HG02571 (cell line): Measurements from ENCODE around the gene CTNNA3.

Experiments
- ATAC-seq: cut with Tn5 transposase; IDR thresholded peaks from one replicate; pipeline ENCODE4 v1.9.1; 2021; ENCODE audit warnings: mild to moderate bottlenecking, moderate library complexity; ENCODE audit not compliant: unreplicated experiment

CTNNA3 gene

DNA sequence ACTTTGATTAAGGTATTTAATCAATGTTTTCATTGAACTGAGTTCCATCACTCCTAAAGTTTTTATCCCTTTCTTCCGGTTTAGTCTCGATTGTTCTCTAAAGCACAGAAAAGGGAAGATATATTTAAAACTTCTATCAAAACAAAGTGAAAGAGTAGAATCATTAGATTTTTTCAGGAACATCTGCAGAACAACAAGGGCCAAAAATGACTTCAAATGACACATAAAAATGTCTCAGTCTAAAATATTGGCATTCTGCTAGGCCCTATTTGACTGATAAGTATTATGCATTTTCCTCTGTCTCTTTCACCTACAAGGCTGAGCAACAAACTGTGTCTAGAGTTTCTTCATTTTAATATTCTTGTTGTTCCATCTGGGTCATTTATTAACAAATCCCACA, 1669.7 kb downstream of the CTNNA3 start:
- no peak for ATAC-seq

DNA sequence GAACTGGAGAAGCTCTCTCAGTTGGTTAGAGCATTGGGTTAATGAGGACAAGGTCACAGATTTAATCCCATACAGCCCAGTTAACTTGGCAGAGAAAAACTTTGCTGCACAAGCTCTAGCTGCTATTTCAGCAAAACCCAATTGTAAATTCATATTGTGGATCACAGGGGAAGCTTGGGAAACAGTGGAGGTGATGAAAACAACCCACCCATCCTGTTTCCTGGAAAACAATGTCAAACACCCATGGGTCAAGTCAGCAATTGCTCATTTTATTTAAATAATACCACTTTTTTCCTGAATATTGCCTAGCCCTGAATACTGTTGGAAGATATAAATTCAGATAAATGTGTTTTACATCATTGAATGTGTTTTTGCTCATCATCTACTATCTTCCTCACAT, 1670.8 kb downstream of the CTNNA3 start:
- no peak for ATAC-seq

DNA sequence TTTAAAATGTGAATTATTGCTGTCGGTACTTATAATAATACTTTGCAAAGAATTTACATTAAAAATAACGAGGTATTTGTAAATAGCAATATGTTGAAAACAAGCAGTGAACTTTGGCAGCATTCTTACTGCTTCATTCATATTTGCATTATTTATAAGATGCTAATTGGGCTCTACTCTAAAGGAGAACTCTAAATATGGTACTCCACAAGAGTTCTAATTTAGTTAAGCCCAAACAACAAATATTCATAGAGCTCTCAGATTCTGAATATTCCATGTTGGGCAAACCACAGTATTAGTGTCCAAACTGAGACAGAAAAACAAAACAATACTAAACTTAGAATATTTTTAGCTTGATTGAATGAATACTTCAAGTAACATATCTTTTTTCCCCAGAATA, 1674.6 kb downstream of the CTNNA3 start:
- no peak for ATAC-seq

DNA sequence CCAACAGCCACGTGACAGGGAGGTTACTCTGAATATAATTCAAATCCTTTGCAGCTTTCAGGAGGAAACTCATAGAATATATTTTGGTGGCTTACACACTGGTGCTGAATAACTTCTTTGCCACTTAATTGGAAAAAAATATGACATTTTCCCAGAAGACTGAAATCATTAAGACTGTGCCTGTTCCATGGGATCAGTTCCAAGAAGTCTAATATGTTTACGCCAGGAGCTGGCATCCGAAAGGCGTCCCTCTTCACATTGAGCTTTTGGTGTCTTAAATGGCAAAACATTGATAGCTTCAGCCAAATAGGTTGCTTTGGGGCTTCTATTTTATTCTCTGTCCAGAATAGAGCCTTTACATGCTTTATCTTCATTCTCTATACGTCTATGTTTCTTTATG, 1687.8 kb downstream of the CTNNA3 start:
- ATAC-seq: no peak

DNA sequence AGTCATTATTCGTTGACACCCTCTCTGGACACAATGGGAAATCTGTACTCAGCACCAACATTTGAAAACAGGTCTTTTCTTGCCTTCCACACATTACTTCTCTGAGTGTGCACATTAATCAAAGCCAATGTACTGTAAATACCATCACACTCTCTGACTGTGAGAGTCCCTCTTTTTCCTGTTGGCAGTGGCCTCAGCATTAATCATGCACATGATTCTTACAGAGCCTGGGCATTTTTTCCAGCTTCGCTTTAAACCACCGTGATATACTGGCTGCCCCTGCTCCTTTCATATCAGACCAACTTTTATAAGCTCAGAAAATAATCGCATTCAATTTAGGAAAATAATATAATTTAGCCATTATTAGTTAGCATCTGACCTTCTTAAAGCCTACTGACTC, 1689.6 kb downstream of the CTNNA3 start:
- ATAC-seq: no peak

DNA sequence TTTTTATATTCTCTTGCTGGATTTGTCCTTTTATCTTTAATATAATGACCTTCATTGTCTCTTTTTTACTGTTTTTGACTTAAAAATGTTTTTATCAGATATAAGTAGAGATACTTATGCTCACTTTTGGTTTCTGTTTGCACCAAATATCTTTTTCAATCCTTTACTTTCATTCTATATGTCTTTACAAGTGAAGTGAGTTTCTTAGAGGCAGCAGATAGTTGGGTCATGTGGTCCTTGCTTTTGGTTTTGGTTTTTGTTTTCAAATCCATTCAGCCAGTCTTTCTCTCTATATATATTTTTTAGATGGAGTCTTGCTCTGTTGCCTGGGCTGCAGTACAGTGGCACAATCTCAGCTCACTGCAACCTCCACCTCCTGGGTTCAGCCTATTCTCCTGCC, 1702.5 kb downstream of the CTNNA3 start:
- no peak for ATAC-seq

DNA sequence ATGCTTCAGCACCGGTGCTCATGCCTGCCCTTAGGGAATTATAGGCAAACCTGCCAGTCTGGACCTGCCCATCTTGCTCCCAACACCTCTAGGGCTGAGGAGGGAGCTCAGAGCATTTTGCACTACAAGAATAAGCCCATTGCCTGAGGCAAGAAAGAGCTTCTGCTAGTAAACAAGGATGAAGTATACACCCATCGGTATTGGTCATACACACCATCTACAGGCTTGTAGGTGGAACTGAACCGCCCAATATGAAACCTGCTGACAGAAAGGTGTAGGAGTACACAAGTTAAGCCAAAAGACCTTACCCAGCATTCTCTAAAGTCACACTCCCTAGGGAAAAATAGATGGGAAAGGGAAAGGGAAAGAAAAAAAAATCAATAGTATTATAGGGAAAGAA, 1727.1 kb downstream of the CTNNA3 start:
- ATAC-seq: no peak

DNA sequence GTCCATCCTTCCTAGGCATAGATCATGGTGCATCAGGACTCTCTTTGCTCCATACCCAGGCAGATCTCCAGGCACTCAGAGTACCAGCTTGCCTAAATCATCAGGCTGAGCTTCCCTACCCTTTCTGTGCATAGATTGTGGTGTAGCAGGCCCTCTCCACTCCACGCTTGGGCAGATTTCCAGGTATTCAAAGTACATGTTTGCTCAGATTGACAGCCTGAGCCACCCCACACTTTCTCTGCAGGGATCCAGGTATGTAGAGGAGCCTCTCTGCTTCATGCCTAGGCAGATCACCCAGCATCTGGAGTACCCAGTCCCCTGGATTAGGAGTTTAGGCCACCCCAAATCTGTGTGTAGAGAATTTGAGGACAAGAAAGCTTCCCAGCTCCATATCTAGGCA, 1727.6 kb downstream of the CTNNA3 start:
- no peak for ATAC-seq

DNA sequence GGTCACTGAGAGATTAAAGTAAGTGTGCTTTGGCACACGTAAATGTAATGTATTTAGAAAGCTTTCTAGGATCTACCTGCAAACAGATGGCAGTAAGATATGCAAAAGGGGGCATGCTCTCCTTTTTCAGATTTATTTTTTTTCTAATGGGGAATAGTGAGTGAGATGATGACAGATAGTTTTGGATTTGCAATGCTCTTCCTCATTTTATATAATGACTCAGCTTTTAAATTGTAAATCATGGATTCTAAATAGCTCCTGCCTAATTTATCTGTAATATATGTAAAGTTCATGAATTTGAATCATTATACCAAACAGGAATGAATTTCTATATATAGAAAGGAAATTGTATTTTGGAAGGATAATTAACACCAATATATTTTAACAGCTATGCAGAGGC, 1731.8 kb downstream of the CTNNA3 start:
- ATAC-seq: no peak

DNA sequence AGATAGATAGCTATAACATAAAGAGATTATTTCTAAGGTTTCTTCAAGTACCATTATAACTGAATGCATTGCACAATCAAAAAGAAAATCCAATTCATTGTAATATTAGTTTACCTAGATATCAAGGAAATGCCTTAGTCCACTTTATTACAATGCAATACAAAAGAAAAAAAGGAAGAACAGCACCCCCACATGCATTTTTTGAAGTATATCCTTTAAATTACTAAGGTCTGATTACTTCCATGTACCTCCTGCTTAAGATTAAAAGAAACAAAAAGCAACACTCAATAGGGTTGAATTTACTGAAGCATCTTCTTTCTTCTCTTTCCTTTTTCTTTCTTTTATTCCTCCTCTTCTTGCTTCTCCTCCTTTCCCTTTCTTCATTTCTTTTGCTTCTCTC, 1743.9 kb downstream of the CTNNA3 start:
- ATAC-seq: no peak

DNA sequence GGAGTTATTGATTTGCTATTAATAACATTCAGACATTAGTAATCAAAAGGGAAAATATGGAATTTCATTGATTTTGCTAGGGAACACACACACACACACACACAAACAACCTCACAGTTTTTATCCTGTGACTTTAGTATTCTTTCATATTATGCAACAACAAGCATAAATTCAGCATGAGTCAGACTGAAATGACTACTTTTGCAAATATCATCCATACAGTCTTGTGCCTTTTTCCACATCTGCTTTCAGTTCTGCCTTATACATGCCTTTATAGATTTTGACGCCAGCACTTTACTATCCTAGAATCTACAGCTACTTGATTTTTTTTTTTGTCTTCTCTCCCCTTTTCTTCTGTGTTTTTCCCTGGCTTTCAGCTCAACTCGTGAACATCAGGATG, 1745.9 kb downstream of the CTNNA3 start:
- ATAC-seq: no peak

DNA sequence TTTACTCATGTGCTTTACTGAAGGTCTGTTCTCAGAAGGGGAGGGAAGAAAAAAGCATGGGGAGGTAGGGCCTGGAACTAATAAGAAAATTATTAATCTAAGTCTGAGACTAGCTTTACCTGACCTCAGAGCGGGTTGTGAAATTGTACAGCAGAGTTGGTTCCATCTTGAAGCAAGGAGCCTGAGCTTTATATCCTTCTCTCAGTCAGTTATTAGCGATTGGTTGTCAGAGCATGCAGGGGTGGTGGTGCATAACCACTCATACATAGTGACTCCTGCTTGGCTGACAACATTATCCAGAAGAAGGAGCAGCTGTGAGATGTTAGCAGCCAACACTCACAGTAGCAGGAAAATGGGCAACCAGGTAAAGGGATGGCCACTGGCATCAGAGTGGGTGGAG, 1746.5 kb downstream of the CTNNA3 start:
- ATAC-seq: no peak

DNA sequence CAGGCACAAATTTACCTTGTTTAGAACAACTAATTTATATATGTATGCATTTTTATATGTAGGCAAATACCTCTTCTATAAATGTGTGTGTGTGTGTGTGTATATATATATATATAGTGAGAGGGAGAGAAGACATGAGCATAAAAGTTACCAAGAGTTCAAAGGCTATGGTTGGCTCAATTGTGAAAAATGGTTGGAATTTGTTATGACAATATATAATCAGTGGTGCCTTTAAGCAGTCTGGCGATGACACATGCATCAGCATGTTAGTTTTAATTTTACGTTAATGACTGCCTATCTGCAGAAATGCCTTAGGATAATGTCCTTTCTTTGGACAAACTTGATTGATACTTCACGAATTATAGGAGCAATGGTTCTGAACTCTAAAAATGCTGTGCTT, 1750.9 kb downstream of the CTNNA3 start:
- no peak for ATAC-seq

DNA sequence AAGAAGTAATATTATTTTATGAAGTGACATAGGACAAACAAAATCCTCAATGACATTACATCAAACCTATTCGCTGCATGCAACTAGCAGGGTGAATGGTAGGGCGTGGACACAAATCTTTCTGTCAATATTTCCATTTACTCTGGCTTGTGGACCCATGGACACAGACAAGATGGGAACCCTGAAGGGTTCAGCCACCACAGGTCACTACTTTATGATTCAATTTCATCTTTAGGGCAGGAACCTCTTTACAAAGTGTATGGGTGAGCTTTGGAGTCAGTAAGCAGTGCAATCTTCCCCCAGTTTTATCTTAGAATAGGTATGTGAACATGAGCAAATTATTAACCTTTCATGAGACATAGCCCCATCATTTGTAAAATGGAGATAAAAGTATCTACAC, 1752.5 kb downstream of the CTNNA3 start:
- ATAC-seq: no peak

DNA sequence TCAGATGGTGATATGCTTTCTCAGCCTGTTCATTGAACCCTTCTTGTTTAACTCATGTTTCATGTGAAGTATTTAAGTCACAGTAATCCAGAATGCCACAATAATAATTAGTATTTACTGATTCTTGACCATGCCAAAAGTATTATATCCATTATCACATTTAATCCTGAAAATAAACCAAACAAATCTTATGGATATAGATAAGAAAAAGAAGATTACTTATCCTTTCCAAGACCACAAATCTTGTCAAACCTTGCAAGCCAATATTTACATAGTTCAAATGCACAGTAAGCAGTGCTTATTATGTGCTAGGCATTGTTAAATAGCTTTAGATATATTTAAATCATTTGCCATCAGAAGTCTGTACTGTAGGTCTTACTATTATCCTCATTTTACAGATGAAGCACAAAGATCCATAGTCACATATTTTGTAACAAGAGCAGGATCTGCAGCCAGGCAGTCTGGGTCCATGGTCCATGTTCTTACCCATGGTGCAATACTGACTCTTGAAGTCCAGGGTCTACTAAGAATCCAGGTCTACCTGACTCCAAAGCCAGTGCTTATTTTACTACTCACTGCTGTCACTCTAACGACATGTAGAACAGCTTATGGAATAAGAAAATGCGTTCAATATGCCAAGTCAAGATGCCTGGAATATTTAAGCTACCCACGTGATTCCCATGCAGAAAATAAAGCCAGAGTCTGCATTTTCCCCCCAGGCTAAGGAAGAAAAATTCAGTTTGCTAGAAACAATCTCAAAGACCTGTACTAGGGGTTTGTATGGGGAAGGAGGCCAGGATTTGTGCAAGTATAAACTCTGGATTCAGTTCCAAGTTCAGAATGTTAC, 1755.0 kb downstream of the CTNNA3 start:
- no peak for ATAC-seq

DNA sequence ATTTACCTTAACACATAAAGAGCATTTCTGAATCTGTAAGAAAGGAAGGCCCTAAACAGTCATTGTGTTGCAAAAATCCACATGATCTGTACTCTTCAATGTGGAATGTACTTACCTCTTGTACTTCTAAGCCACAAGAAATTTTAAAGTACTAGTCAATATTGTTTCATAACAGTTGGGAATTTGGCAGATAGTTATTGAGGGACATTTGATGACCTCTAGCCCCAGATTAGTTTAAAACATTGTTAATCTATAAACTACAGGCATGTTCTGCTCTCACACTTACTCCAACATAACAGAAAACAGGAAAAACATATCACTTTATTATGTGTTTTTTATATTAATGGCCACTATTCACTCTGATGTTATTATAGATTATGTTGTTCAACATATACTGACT, 1755.9 kb downstream of the CTNNA3 start:
- ATAC-seq: no peak

DNA sequence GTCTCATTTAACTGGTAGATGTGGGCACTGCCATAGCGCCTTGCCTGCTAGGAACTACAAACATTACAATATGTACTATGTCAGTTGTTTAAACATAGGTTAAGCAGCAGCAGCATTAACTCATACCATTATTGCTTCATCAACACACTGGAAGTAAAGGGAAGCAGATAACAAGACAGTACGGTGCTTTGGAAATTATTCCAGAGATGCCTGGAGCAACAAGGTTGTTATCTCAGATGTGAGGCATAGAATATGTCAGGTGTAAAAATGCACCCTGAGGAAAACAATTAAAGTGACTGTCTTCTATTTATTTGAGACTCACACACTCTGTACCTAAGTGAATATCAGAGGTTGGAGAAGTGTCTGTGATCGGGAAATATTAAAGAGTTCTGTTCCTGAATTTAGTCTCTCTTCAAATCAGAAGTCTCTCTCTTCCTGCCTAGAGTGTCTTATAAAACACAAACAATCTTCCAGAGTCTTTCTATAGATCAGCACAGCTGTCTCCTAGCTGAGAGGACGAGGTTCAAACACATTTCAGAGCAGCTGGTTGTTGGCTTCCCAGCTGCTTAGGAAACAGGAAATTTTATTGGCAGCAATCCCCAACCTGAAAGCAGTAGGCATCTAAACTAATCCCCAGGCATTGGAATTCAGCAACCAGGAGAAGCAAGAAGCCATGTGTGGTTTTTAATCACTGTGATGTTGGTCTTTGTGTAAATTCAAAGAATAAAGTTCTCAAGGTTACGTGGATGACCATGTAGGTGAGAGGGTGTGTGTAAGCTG, 1764.5 kb downstream of the CTNNA3 start:
- no peak for ATAC-seq

DNA sequence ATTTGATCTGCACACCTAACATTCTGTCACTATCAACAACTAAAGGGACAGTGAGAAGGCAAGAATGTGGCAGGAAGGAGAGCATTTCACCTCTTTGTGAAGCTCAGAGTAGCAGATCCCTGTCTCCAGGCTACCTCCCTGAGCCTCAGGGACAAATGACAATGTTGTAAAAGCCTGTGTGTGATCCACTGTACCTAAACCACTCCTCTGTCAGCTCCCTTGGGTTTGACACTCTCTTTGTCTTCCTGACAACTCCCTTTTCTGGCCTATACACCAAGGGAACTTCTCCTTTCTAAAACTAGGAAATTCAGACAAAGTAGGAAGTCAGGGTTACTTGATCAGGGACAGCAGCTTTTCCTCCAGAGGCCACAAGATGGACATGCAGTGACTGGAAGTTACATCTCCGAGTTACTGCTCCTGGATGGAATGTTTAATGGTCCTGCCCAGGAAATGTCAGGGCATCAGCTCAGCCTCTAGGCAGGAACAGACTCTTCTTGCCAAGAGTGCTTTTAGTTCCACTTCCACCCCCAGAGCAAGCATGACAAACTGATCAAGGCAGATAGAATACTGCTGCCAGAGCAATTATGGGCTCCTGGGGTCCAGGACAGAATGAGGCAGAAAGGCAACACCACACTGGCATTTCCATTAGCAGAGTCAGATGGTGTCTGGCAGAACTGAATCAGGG, 1784.7 kb downstream of the CTNNA3 start:
- ATAC-seq: no peak

DNA sequence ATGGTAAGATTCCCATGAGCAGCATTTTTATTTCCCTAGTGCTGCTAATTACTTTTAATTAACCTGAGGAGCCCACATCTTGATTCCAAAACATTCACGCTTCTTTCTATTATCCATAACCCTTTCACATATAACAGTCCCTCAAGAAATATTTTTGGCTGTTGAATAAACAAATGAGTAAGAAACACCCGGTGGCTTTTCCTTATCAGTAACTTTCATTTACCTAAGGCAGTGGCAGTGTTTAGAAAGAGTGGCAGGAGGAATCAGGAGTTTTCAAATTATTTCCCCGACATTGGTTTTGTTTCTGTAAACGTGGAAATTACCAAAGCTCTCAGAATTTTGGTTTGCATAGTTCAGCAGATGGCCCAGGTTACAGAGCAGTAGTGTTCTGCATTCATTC, 1785.8 kb downstream of the CTNNA3 start:
- ATAC-seq: no peak

DNA sequence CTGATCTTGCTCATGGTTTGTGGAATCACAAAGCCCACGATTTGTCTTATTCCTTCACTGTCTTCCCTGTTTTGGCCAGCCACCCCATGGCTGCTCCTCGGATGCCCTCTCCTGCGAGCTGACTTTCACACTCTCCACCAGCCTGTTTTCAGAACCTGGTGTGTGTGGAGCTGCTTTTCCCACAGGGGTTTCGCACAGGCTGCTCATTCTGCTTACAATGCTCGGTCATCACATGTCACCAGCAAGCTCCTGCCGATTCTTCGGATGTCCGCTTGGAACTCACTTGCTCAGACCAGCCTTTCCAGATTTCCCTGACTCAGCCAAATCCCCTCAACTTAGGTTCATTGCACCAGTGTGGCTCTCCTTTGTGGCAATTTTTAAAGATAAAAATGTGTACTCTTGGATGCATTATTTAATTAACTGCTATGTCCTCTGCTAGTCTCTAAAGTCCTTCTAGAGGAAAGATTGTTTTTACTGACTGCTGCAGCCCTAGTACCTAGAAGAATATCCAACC, 1788.7 kb downstream of the CTNNA3 start:
- ATAC-seq: no peak

DNA sequence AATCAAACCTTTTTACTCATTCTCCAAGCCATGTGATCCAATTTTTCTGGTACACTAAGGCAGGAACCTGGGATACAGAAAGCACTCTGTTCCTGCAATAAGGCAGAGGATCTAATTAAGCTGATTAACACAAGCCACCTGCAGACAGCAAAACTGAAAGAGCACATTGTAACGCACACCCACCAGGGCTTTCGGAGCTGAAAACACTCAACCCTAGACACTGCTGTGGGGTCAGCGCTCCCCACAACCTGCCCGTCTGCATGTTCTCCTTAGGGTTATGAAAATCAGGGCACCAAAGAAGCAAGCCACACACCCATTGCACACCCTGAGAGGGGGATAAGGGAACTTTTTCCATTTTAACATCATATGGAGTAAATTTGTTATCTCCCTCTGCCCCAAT, 1792.4 kb downstream of the CTNNA3 start:
- ATAC-seq: no peak

DNA sequence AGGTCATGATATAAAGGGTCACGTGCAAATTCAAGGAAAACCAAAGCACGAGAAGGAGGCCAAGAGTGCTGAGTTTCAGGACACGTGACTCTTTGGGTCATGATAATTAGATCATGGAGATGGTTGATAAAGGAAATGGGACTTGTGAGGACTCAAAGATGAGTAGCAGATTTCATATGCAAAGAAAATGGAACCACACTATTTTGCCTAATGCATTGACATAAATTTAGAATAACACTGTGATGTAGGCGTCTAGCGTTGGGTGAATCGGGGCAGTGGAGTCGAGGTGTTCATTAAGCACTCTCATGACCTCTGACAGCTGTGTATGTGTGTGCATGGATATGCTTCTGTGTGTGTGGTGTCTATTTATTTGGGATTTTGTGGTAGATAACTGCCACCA, 1795.7 kb downstream of the CTNNA3 start:
- no peak for ATAC-seq
